GM10266 (cell line): ENCODE measurements around the gene TLN1.

Experiments
- DNase-seq: peaks from one replicate; pipeline ENCODE4 v3.0.0; 2012; ENCODE audit errors: extremely low spot score
- CTCF ChIP-seq: IDR thresholded peaks from 2 replicates; pipeline ENCODE4 v1.5.1; 2012; ENCODE audit warnings: mild to moderate bottlenecking, low read depth; ENCODE audit not compliant: control insufficient read depth, insufficient read depth; ENCODE audit errors: missing control alignments

TLN1 gene

DNA sequence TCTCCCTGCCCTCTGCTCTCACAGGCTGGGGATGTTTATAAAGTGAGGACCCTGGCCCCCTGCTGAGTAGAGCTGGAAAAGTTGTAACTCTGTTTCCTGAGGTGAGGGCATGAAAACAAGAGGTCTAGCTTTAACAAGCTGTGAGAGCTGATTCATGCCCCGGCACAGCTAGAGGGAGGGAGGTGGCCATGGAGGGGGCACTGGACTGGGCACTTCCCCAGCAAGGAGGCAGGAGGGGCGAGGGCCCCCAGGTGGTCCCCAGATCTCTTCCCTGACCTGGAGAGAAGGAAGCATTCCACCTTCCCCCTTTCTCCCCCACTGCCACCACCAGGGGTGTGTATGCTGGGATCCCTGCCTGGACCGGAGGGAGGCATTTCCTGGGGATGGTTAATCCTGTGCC, 22.3 kb upstream of the TLN1 start, which contains the start of gene MSMP:
Gene MSMP, minus strand, starts transcription at position 13 of the 400 bp plus-strand sequence. CDS start 147 bp downstream, outside the sequence.
- TF ChIP-seq CTCF = no peak
- DNase-seq = no peak

DNA sequence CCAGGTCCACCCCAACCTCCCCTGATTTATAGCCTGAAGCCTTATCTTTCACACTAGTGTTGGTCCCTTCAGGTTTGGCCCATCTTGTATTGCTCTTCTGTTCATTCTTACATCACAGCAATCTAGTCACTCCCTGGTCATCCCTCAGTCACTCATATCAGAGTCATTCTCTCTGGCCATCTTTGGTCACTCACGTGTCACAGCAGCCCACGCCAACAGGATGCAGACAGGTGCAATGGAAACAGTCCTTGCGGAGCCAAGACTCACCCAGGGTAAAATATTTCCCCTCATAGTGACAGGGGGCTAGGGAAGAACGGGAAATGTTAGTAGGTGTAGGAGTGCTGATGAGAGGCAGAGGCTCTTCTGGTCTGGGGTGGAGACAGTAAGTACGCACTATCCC, 21.5 kb upstream of the TLN1 start:
- DNase-seq = no peak
- TF ChIP-seq CTCF = no peak

DNA sequence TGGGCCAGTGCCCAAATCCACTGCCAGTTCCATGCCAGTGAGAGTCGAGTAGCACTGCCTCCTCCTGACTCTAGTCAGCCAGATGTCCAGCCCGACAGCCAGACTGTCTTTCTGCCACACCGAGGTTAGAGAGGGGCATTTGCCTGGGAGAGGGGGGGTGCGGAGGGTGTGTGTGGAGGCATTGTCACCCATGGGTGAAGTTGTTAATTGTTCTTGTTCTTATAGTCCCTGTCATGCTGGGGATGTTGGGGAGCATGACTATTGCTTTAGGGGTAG, 18.2 kb upstream of the TLN1 start:
- no peak for DNase-seq
- TF ChIP-seq CTCF = no peak

- DNase-seq = peak; percentile 48
- no peak for TF ChIP-seq CTCF
Measured at GRCh38 chr9:35749515-35750255, 17.7 kb upstream of the TLN1 start.

DNA sequence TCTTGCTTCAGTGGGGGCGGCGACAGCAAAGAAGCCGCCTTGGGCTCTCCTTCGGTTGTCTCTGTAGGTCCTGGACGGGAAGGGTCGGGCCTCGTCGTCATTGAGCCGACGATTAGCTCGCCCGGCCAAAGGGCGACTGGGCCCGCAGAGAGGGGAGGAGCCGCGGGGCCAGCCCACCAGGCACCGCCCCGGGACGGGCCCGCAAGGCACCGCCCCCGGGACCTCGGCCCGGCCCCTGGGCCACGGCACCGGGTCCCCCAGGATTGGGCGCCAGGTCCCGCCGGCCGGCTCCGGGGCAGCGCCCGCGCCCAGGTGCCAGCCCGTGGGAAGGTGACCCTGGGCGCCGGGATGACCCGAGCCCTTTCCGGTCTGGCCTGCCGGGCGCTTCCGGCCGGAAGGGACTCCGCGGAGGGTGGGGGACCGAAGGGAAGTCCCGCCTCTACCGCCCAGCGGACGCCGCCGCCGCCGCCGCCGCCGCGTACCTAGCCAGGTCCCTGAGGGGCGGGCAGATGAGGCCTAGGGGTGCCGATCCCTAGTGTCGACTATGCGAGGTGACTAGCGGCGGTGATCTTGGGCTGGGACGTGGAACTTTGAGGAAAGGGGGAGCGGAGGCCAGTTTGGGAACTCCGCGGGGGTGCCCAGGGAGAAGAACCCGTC, 17.0 kb upstream of the TLN1 start, which contains the start of the genes GBA2 and RGP1:
Gene GBA2, minus strand, starts transcription at position 371 of the 657 bp plus-strand sequence. CDS start 524 bp downstream, outside the sequence.
Gene RGP1, plus strand, starts transcription at position 430 of the 657 bp plus-strand sequence. CDS start 469 bp downstream, outside the sequence.
- no peak for TF ChIP-seq CTCF
- DNase-seq = peak; percentile 88

- no peak for DNase-seq
- no peak for TF ChIP-seq CTCF
Measured at GRCh38 chr9:35748242-35748857, 16.4 kb upstream of the TLN1 start.
